Measurements from ENCODE around the gene NUP37.
"Not testable (repeated sequence)": the region's sequence is repeated elsewhere in the genome, so short reads cannot be mapped to it uniquely, and the experiment has no call there.

The NUP37 gene

GRCh38 chr12:102095677-102096263 is 24.1 kb downstream of the NUP37 start:
- FAIRE-seq = peak; percentile 74

GRCh38 chr12:102093319-102093718 is 26.6 kb downstream of the NUP37 start:
- no peak for DNase-seq (ENCODE audit: insufficient read length, low spot score)
- FAIRE-seq = no peak

More at GRCh38 chr12:102095677-102096263, 24.1 kb downstream of the NUP37 start:
- no peak for DNase-seq (ENCODE audit: insufficient read length, low spot score)

- not testable (repeated sequence) for DNase-seq (ENCODE audit: insufficient read length, low spot score); FAIRE-seq
These were observed 30.6 kb downstream of the NUP37 start for GRCh38 chr12:102089228-102089835.

GRCh38 chr12:102080842-102081241 is 39.1 kb downstream of the NUP37 start:
- FAIRE-seq (no peak), DNase-seq (ENCODE audit: insufficient read length, low spot score) (no peak)

GRCh38 chr12:102072092-102072491 is 47.8 kb downstream of the NUP37 start:
- not testable (repeated sequence) for FAIRE-seq; DNase-seq (ENCODE audit: insufficient read length, low spot score)

DNA sequence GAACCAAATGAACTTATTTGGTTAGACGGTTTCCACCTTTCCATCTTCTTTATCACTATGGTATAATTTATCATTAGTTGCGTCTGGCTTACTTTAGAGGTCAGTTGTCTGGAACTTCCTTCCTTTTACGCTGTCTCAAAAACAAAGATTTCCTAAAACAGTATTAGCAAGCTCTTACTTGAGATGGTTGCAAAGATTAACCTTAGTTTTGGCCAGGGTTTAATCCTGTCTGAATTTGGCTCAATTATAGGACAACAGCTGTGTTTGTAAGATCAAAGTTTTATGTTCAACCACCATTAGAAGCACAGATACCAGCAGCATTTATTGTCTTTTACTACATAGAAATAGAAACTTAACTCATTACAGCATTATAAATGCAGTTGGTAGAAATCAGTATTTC is 50.2 kb downstream of the NUP37 start:
- FAIRE-seq (no peak), DNase-seq (ENCODE audit: insufficient read length, low spot score) (no peak)

GRCh38 chr12:102067574-102068258 is 52.2 kb downstream of the NUP37 start:
- DNase-seq (ENCODE audit: insufficient read length, low spot score) (no peak), FAIRE-seq (peak; percentile 55)

DNA sequence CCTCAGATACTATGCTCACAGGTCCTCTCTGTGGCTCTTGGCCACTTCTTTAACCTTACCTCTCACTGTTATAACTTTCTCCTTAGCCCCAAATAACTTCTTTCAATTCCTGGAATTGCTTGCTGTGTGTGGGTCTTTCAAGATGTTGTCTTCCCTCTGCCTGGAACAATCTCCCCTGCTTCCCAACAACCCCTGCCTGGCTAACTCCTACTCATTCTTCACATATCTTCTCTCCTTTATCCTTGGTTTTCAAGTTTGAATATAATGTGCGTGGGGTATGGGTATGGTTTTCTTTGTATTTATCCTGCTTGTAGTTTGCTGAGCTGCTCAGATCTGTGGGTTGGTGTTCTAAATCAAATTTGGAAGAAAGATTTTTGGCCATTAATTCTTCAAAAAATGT is 55.4 kb downstream of the NUP37 start:
- no peak for FAIRE-seq

GRCh38 chr12:102063069-102063468 is 56.8 kb downstream of the NUP37 start:
- FAIRE-seq (peak; percentile 26), DNase-seq (ENCODE audit: insufficient read length, low spot score) (no peak)

More for the DNA sequence above, 55.4 kb downstream of the NUP37 start:
- DNase-seq (ENCODE audit: insufficient read length, low spot score) = no peak

DNA sequence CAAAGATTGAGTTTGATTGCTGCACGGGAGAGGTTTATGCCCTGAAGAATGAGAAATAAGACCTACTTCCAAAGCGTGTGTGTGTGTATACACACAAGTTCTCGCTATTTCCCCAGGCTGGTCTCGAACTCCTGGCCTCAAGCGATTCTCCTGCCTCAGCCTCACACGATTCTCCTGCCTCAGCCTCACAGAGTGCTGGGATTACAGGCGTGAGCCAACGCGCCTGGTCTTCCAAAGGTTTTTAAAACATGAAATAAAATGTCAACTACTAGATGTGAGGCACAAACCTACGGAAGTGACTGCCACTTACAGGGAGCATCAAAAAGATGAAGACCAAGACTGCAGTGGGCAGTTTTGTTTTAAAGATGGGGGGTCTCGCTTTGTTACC is 57.5 kb downstream of the NUP37 start:
- DNase-seq (ENCODE audit: insufficient read length, low spot score) (no peak), FAIRE-seq (no peak)

GRCh38 chr12:102061560-102062418 is 58.1 kb downstream of the NUP37 start, which contains the start of gene WASHC3:
TSS of gene WASHC3 (minus strand) at chr12:102061991. CDS start at chr12:102061962, 29 bp downstream.
- peak; percentile 93 for FAIRE-seq
- peak; percentile 57 for DNase-seq (ENCODE audit: insufficient read length, low spot score)

DNA sequence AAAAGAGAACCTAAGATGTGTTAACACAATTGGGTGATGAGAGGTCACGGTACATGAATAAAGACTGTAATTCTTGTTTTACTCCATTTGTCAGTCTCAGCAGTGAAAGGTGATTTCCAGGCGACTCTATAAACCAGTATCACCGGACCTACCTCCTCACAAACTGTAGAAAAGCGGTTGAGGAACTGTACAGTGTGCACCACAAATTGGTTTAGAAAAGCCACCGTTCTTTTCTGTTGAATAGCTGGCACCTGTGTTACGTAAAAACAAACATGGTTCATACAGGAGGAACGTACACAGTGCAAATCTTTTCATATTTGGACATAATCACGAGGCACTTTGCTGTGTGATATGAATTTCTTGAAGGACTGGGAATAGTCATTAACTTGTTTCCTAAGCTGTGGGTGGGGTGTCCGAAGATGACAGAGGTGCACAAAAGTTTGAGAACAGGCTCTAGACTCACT is 58.8 kb downstream of the NUP37 start:
- no peak for DNase-seq (ENCODE audit: insufficient read length, low spot score)
- FAIRE-seq = no peak

DNA sequence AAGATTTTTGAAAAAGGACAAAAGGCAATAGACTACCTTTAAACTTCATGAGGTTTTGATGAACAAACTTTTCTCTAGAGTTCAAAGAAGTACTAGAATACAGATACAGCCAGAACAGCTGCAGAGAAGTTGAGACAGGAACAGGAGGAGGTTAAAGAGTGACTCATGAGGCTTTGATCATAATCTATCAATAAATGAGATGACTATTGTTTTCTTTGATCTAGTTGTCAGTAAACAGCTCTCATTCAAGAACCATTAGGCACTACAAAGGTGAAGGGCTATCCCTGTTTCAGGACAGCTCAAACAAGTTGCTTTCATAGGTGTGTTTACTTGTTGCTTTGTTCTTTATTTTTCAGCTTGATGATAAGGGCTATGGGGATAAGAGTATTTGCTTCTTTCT is 60.6 kb downstream of the NUP37 start:
- no peak for FAIRE-seq

DNA sequence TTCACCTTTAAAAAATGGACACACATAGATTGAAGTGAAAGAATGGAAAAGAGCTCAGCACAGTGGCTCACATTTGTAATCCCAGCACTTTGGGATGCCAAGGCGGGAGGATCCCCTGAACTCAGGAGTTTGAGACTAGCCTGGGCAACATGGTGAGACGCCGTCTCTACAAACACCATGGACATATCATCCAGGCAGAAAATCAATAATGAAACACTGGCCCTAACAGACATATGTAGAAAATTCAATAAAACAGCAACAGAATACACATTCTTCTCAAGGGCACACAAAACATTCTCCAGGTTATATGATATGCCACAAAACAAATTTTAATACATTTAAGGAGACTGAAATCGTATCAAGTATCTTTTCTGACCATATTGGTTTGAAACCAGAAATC is 65.6 kb downstream of the NUP37 start:
- DNase-seq (ENCODE audit: insufficient read length, low spot score) = no peak
- FAIRE-seq = no peak

More for the DNA sequence above, 60.6 kb downstream of the NUP37 start:
- no peak for DNase-seq (ENCODE audit: insufficient read length, low spot score)

- DNase-seq (ENCODE audit: insufficient read length, low spot score) (no peak), FAIRE-seq (no peak)
These were observed 66.9 kb downstream of the NUP37 start for GRCh38 chr12:102053062-102053349.

- DNase-seq (ENCODE audit: insufficient read length, low spot score) (no peak), FAIRE-seq (no peak)
These were observed 67.5 kb downstream of the NUP37 start for GRCh38 chr12:102052192-102053061.

DNA sequence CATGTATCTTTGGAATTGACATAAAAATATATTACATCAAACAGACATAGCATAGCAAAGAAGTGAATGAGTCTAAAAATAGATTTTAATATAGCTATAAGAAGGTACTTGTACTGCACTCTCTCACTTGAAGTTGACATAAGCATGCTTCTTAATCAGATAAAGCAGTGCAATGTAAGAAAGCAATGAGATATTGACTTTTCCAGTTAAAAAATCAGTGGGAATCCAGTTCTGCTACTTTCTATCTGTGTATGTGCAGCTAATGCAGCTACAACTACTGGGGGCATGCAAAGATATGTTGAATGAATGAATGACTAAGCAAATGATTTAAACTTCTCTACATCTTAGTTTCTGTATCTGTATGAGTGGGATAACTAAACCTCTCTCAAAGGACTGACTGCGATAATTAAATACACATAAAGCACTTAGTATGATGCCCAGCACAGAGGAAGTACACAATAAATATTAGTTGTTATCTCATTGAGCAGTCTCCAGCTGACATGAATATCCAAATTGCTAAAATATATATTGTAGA is 68.4 kb downstream of the NUP37 start:
- FAIRE-seq (peak; percentile 42), DNase-seq (ENCODE audit: insufficient read length, low spot score) (no peak)

- FAIRE-seq (no peak), DNase-seq (ENCODE audit: insufficient read length, low spot score) (no peak)
These were observed 69.1 kb downstream of the NUP37 start for GRCh38 chr12:102050660-102051430.

DNA sequence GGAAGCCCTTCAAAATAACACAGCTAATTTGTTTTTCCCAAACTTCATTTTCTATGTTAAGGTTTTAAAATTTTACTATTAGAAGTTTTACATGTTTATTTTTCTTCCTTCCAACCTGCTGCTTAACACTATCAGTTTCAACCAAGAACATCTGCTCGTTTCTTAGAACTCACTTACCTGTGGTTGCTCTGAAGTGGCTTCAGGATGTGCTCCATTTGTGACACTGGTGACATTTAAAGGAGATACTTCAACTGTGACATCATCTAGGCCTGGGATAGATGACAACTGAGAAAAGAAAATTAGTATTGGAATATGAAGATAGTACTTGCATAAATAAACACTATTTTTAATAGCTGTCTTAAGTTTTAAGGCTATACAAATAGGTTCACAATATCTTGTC is 76.0 kb downstream of the NUP37 start:
- FAIRE-seq (peak; percentile 84), DNase-seq (ENCODE audit: insufficient read length, low spot score) (no peak)
